Thyroid gland (tissue), 4 donors: Measurements from ENCODE around the gene CXCR2.

Source experiments
- POLR2A ChIP-seq, 2 donors: fragments of 450-650 bp; IDR thresholded peaks; one replicate each; pipeline ENCODE4 v1.6.1; 2017; ENCODE audit warnings: antibody characterized with exemption in 2 of 2, mild to moderate bottlenecking in 2 of 2, moderate library complexity in 1 of 2
- TF ChIP-seq, protein P1 (sequence below), 6 experiments: fragments of 200-600 bp in 3 of 6; fragments of 450-650 bp in 3 of 6; sonication (generic) in 3 of 6; IDR thresholded peaks; one replicate each; pipeline ENCODE4 v1.5.1; 2016 to 2019; ENCODE audit warnings: antibody characterized with exemption in 6 of 6, mild to moderate bottlenecking in 2 of 6, inconsistent platforms in 1 of 6, moderate library complexity in 1 of 6

DNA sequence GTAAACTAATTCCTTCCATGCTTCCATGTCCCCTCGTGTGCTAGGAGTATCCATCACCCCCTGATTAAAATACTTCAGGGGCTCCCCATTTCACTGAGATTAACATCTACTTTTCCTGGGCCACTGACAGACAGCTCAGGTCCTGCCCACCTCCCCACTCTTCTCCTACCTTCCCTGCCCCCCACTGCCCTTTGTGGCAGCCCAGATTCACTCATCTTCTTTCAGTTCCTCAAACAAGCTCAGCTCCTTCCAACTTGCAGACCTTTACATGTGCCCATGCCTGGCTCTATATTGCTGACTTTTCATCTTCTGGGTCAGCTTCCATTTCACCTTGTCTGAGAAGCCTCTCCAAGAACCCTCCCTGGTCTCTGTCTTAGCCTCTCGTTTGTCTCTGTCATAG lies 44.8 kb upstream of the CXCR2 start:
- TF ChIP-seq, protein P1, sequence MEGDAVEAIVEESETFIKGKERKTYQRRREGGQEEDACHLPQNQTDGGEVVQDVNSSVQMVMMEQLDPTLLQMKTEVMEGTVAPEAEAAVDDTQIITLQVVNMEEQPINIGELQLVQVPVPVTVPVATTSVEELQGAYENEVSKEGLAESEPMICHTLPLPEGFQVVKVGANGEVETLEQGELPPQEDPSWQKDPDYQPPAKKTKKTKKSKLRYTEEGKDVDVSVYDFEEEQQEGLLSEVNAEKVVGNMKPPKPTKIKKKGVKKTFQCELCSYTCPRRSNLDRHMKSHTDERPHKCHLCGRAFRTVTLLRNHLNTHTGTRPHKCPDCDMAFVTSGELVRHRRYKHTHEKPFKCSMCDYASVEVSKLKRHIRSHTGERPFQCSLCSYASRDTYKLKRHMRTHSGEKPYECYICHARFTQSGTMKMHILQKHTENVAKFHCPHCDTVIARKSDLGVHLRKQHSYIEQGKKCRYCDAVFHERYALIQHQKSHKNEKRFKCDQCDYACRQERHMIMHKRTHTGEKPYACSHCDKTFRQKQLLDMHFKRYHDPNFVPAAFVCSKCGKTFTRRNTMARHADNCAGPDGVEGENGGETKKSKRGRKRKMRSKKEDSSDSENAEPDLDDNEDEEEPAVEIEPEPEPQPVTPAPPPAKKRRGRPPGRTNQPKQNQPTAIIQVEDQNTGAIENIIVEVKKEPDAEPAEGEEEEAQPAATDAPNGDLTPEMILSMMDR (IDR thresholded peaks at IDR 0.05), result no peak
- TF ChIP-seq POLR2A (IDR thresholded peaks at IDR 0.05), result no peak
